H1 (cell line): ENCODE measurements around the gene ADIPOQ. TPM values are rescaled to one million over a fixed set of nuclear protein-coding genes. Genes with fewer than 3 reads are reported as not detected.
A peak's percentile ranks its signal among the peaks of the same experiment; 100 is the strongest.

Experiments
- CTCF ChIA-PET: fragments of 300-600 bp; sonication (Branson Sonifier 250); formaldehyde crosslinking; loops from one replicate; lab custom pipeline; 2021; ENCODE audit not compliant: partially characterized antibody; lab: Charles Lee
- POLR2A ChIA-PET: fragments of 300-600 bp; sonication (Branson Sonifier 250); formaldehyde crosslinking; loops from one replicate; lab custom pipeline; 2021; ENCODE audit warnings: inconsistent platforms; ENCODE audit not compliant: partially characterized antibody; lab: Charles Lee
- DNase-seq, 2 experiments: peaks; one replicate each; pipeline versions ENCODE4 v3.0.0 to v3.0.0-alpha.2; 2010 to 2022; ENCODE audit warnings: low spot score in 2 of 2, low read depth in 1 of 2, mixed read lengths in 1 of 2
- FAIRE-seq: peaks from 2 replicates; lab custom pipeline; 2011; peaks lifted over from hg19 to GRCh38; lab: Jason Lieb, UNC
- H2AFZ ChIP-seq: 2 replicates; pipeline ENCODE4 v1.8.1; 2012; ENCODE audit warnings: low read length, inconsistent platforms
- H2AK5ac ChIP-seq: 2 replicates; pipeline ENCODE4 v1.6.1; 2013; ENCODE audit warnings: low read depth, low read length
- H2BK120ac ChIP-seq: replicated peaks from 2 replicates; pipeline ENCODE3; 2013; ENCODE audit warnings: low read depth, low read length, inconsistent platforms
- H2BK12ac ChIP-seq: 2 replicates; pipeline ENCODE4 v1.6.1; 2013; ENCODE audit warnings: low read depth, low read length
- H2BK15ac ChIP-seq: 2 replicates; pipeline ENCODE4 v1.6.1; 2013; ENCODE audit warnings: low read length
- H2BK20ac ChIP-seq: 2 replicates; pipeline ENCODE4 v1.6.1; 2013; ENCODE audit warnings: low read length
- H2BK5ac ChIP-seq: 2 replicates; pipeline ENCODE4 v1.6.1; 2013; ENCODE audit warnings: low read depth, low read length
- H3K14ac ChIP-seq: 2 replicates; pipeline ENCODE4 v1.6.1; 2013; ENCODE audit warnings: inconsistent platforms; ENCODE audit not compliant: insufficient read length
- H3K18ac ChIP-seq: 2 replicates; pipeline ENCODE4 v1.6.1; 2013; ENCODE audit warnings: low read length; ENCODE audit errors: extremely low read depth
- H3K23ac ChIP-seq: 2 replicates; pipeline ENCODE4 v1.6.1; 2013; ENCODE audit warnings: inconsistent platforms; ENCODE audit not compliant: insufficient read length
- H3K23me2 ChIP-seq: 2 replicates; pipeline ENCODE4 v1.6.1; 2013; ENCODE audit warnings: low read depth, low read length
- H3K27ac ChIP-seq: 2 replicates; pipeline ENCODE4 v1.6.1; 2011; ENCODE audit warnings: low read depth, low read length, inconsistent platforms
- H3K27me3 ChIP-seq, 4 experiments: replicated peaks in 1 of 4; 1 replicate in 1 of 4; 2 replicates in 3 of 4; pipeline versions ENCODE4 v1.6.1 to v1.8.1; 2011 to 2013; ENCODE audit warnings: low read length in 3 of 4, mild to moderate bottlenecking in 3 of 4, inconsistent platforms in 2 of 4, mixed read lengths in 2 of 4, moderate library complexity in 1 of 4; ENCODE audit not compliant: control insufficient read depth in 3 of 4, insufficient read depth in 3 of 4; ENCODE audit errors: extremely low read depth in 1 of 4
- H3K36me3 ChIP-seq, 4 experiments: 2 replicates each; pipeline versions ENCODE4 v1.6.1 to v1.8.1; 2011 to 2013; ENCODE audit warnings: mild to moderate bottlenecking in 4 of 4, low read length in 3 of 4, moderate library complexity in 2 of 4, control low read depth in 1 of 4, inconsistent platforms in 1 of 4; ENCODE audit not compliant: insufficient read depth in 4 of 4, control insufficient read depth in 2 of 4
- H3K4ac ChIP-seq: replicated peaks from 2 replicates; pipeline ENCODE3; 2013; ENCODE audit warnings: low read length, low read depth, mixed read lengths, inconsistent platforms; ENCODE audit not compliant: insufficient read length
- H3K4me1 ChIP-seq, 4 experiments: replicated peaks in 1 of 4; 1 replicate in 1 of 4; 2 replicates in 3 of 4; pipeline versions ENCODE4 v1.6.1 to v1.8.1; 2011 to 2013; ENCODE audit warnings: low read length in 3 of 4, inconsistent platforms in 2 of 4, mixed read lengths in 1 of 4; ENCODE audit not compliant: insufficient read depth in 4 of 4, control insufficient read depth in 3 of 4
- H3K4me2 ChIP-seq, 2 experiments: 2 replicates each; pipeline versions ENCODE4 v1.6.1 to v1.8.1; 2011 to 2013; ENCODE audit warnings: low read depth in 2 of 2, low read length in 2 of 2, control low read depth in 1 of 2, inconsistent platforms in 1 of 2, mild to moderate bottlenecking in 1 of 2; ENCODE audit not compliant: insufficient read depth in 1 of 2
- H3K4me3 ChIP-seq, 4 experiments: fragments of 200-600, 300-600 bp in 1 of 4; sonication (generic), shearing (Covaris generic), sonication (Bioruptor Twin) in 1 of 4; 2 replicates each; pipeline versions ENCODE4 v1.5.1 to v1.8.1; 2011 to 2016; ENCODE audit warnings: low read length in 4 of 4, low read depth in 3 of 4, control low read depth in 2 of 4, inconsistent platforms in 2 of 4, mild to moderate bottlenecking in 2 of 4, mixed read lengths in 1 of 4, moderate library complexity in 1 of 4; ENCODE audit not compliant: insufficient read depth in 2 of 4; ENCODE audit errors: extremely low read depth in 1 of 4
- H3K56ac ChIP-seq: replicated peaks from 2 replicates; pipeline ENCODE3; 2013; ENCODE audit warnings: low read depth, mild to moderate bottlenecking, mixed read lengths, low read length, inconsistent platforms; ENCODE audit not compliant: insufficient read length
- H3K79me1 ChIP-seq: 2 replicates; pipeline ENCODE4 v1.6.1; 2013; ENCODE audit warnings: low read depth, low read length, control low read depth
- H3K79me2 ChIP-seq, 2 experiments: 2 replicates each; pipeline versions ENCODE4 v1.6.1 to v1.8.1; 2012 to 2013; ENCODE audit warnings: low read length in 2 of 2, mild to moderate bottlenecking in 2 of 2, inconsistent platforms in 1 of 2; ENCODE audit not compliant: insufficient read depth in 2 of 2, control insufficient read depth in 1 of 2
- H3K9ac ChIP-seq, 4 experiments: replicated peaks in 1 of 4; 1 replicate in 1 of 4; 2 replicates in 3 of 4; pipeline versions ENCODE4 v1.6.1 to v1.8.1; 2011 to 2013; ENCODE audit warnings: low read depth in 3 of 4, low read length in 3 of 4, control low read depth in 2 of 4, mild to moderate bottlenecking in 2 of 4, moderate library complexity in 2 of 4, inconsistent platforms in 1 of 4; ENCODE audit errors: extremely low read depth in 1 of 4
- H3K9me3 ChIP-seq, 2 experiments: 2 replicates each; pipeline versions ENCODE4 v1.6.1 to v1.8.1; 2012 to 2013; ENCODE audit warnings: mild to moderate bottlenecking in 2 of 2, moderate library complexity in 2 of 2, control low read depth in 1 of 2, inconsistent platforms in 1 of 2, low read depth in 1 of 2, low read length in 1 of 2, mixed read lengths in 1 of 2; ENCODE audit not compliant: insufficient read depth in 2 of 2
- H4K20me1 ChIP-seq, 2 experiments: replicated peaks in 1 of 2; 2 replicates each; pipeline versions ENCODE3 to v1.8.1; 2011 to 2013; ENCODE audit warnings: inconsistent platforms in 2 of 2, low read length in 2 of 2, mild to moderate bottlenecking in 1 of 2; ENCODE audit not compliant: insufficient read depth in 2 of 2, control insufficient read depth in 1 of 2
- H4K5ac ChIP-seq: 2 replicates; pipeline ENCODE4 v1.6.1; 2013; ENCODE audit warnings: low read length, low read depth, mixed read lengths, inconsistent platforms; ENCODE audit not compliant: insufficient read length
- H4K8ac ChIP-seq: 2 replicates; pipeline ENCODE4 v1.8.0; 2013; ENCODE audit warnings: mild to moderate bottlenecking, moderate library complexity, low read length, inconsistent platforms; ENCODE audit not compliant: insufficient read depth; ENCODE audit errors: extremely low read depth
- H4K91ac ChIP-seq: replicated peaks from 2 replicates; pipeline ENCODE3; 2013; ENCODE audit warnings: low read length, mixed read lengths, inconsistent platforms; ENCODE audit not compliant: insufficient read length
- POU5F1 ChIP-seq: IDR thresholded peaks from 2 replicates; pipeline ENCODE4 v1.6.1; 2011; ENCODE audit warnings: low read depth, mild to moderate bottlenecking, low read length, moderate library complexity
- TEAD4 ChIP-seq: IDR thresholded peaks from 2 replicates; pipeline ENCODE4 v1.6.1; 2012; ENCODE audit warnings: low read depth, low read length, inconsistent platforms, mixed read lengths
- WGBS, 2 experiments: shearing (Covaris generic) in 1 of 2; methylation state at CpG; one replicate each; pipeline versions ENCODE4 v1.1.6 to v1.1.7; 2013 to 2015; ENCODE audit warnings: low lambda C conversion rate in 2 of 2, mixed read lengths in 2 of 2, inconsistent platforms in 1 of 2, low coverage in 1 of 2, missing lambda C conversion rate in 1 of 2; ENCODE audit not compliant: insufficient replicate concordance in 2 of 2, insufficient coverage in 1 of 2, insufficient read length in 1 of 2; ENCODE audit errors: extremely low coverage in 1 of 2, missing lambda C conversion rate in 1 of 2; 5-methylcytosine and 5-hydroxymethylcytosine counted together
- polyA plus RNA-seq, 7 experiments: library from polyadenylated mRNA; depleted of rRNA in 3 of 7; stranded (reverse) in 5 of 7; unstranded in 2 of 7; fragments of >200 nt in 5 of 7; fragments of 200-250 nt in 2 of 7; gene quantifications; 1 replicate in 5 of 7; 2 replicates in 1 of 7; 4 replicates in 1 of 7; pipeline versions ENCODE4 v1.2.1 to v1.2.3, GENCODE V29; 2011 to 2013; ENCODE audit warnings: missing spikeins in 2 of 7, mixed read lengths in 2 of 7
- total RNA-seq: library from RNA; stranded (reverse); fragmentation: NEBNext Ultra II Directional; extraction: Animal tissue kit (Norgen Biotek cat#: 25700); gene quantifications from 2 replicates; pipeline ENCODE4 v1.2.1, GENCODE V29; 2021

Gene ADIPOQ
- total and polyA plus RNA-seq, 2 of the 8 experiments (the other 6 are each of a cell fraction or from before 2014, with no cell fraction given): not detected

DNA sequence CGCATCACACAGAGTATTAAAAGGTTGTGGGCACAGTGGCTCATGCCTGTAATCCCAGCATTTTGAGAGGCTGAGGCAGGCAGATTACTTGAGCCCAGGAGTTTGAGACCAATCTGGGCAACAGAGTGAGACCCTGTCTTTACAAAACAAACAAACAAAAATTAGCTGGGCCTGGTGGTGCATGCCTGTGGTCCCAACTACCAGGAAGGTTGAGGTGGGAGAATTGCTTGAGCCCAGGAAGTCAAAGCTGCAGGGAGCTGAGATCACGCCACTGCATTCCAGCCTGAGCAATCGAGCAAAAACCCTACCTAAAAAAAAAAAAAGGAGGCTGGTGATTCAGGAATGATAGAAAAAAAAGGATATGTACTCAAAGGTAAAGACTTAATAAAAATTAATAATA is 59.6 kb downstream of the ADIPOQ start:
- no peak for FAIRE-seq
- no peak overlapping the region for H3K56ac ChIP-seq
- H3K27me3 ChIP-seq: no peaks in the 10 kb centered on the region
- WGBS, 2 experiments: 72% methylated on average over 3 of the region's 3 CpGs; no CpG with 5 or more reads in 1 of the 2 experiments
- 0 out of 2 replicates have a peak overlapping the region, but pooled peaks have one; percentile 71 for H2BK12ac ChIP-seq
- no peak overlapping the region for H3K4ac ChIP-seq
- H2AK5ac ChIP-seq: no peak overlapping the region
- no peak overlapping the region for H4K5ac ChIP-seq
- no peaks in the 10 kb centered on the region for H3K79me1 ChIP-seq
- no peaks in the 10 kb centered on the region for H4K20me1 ChIP-seq
- H2AFZ ChIP-seq: peak overlapping the region; percentile 79; the same call in 1 of the 2 replicates
- no peaks in the 10 kb centered on the region for H3K9me3 ChIP-seq
- peaks cover 0 to 3% (median 1%) of the 10 kb centered on the region in 4 experiments; a peak in 4 of 7 replicates for H3K4me1 ChIP-seq
- H4K8ac ChIP-seq: no peak overlapping the region
- H3K4me2 ChIP-seq: no peak overlapping the region
- no peak overlapping the region for H2BK15ac ChIP-seq
- POLR2A ChIA-PET: interaction anchor here (0.6 to 0.9 kb wide), 2 partner anchors 26 to 39 kb away, joined by 3 read pairs; no protein-coding TSS in a partner anchor
- no peak for DNase-seq
- H3K27ac ChIP-seq: no peak overlapping the region
- H3K9ac ChIP-seq: no peak overlapping the region
- no peak overlapping the region for H3K18ac ChIP-seq
- no peak overlapping the region for H2BK120ac ChIP-seq
- no peak overlapping the region for H4K91ac ChIP-seq
- H3K79me2 ChIP-seq: no peaks in the 10 kb centered on the region
- H3K14ac ChIP-seq: no peak overlapping the region
- H2BK5ac ChIP-seq: no peak overlapping the region; the same call in 1 of the 2 replicates
- H2BK20ac ChIP-seq: 0 out of 2 replicates have a peak overlapping the region, but pooled peaks have one; percentile 48
- no peak overlapping the region for H3K23ac ChIP-seq
- CTCF ChIA-PET: no interaction called here
- H3K23me2 ChIP-seq: no peaks in the 10 kb centered on the region
- TF ChIP-seq TEAD4 (peak; percentile 55; the same call in 1 of the 2 replicates), POU5F1 (no peak)
- H3K4me3 ChIP-seq: no peak overlapping the region
- no peaks in the 10 kb centered on the region for H3K36me3 ChIP-seq
